H9 (cell line): ENCODE results near the gene CRHBP. TPM values are rescaled to one million over a fixed set of nuclear protein-coding genes. Genes with fewer than 3 reads are reported as not detected.

Experiments used
- DNase-seq: peaks from one replicate; pipeline ENCODE4 v3.0.0-alpha.2; 2017
- H2AFZ ChIP-seq: one replicate; pipeline ENCODE4 v1.6.1; 2013; ENCODE audit warnings: mild to moderate bottlenecking, low read length, control low read depth, moderate library complexity
- H2AK5ac ChIP-seq: 2 replicates; pipeline ENCODE4 v1.6.1; 2013; ENCODE audit warnings: low read length, control low read depth, mixed read lengths; ENCODE audit not compliant: insufficient read length
- H2BK120ac ChIP-seq: one replicate; pipeline ENCODE4 v1.6.1; 2013; ENCODE audit warnings: low read depth, mild to moderate bottlenecking, low read length, control low read depth, inconsistent platforms; ENCODE audit not compliant: poor library complexity, severe bottlenecking
- H2BK12ac ChIP-seq: 2 replicates; pipeline ENCODE4 v1.6.1; 2013; ENCODE audit warnings: low read length, control low read depth, mixed read lengths, low read depth; ENCODE audit not compliant: insufficient read length
- H2BK15ac ChIP-seq: 2 replicates; pipeline ENCODE4 v1.6.1; 2013; ENCODE audit warnings: low read depth, low read length, control low read depth
- H2BK20ac ChIP-seq: one replicate; pipeline ENCODE4 v1.6.1; 2013; ENCODE audit warnings: low read depth, mild to moderate bottlenecking, low read length, control low read depth, inconsistent platforms; ENCODE audit not compliant: poor library complexity, severe bottlenecking
- H2BK5ac ChIP-seq: 2 replicates; pipeline ENCODE4 v1.6.1; 2013; ENCODE audit warnings: low read length, control low read depth, mixed read lengths; ENCODE audit not compliant: insufficient read length
- H3K14ac ChIP-seq: 2 replicates; pipeline ENCODE4 v1.6.1; 2013; ENCODE audit warnings: low read length, control low read depth; ENCODE audit not compliant: insufficient read depth
- H3K18ac ChIP-seq: 2 replicates; pipeline ENCODE4 v1.6.1; 2013; ENCODE audit warnings: low read depth, mild to moderate bottlenecking, mixed read lengths, low read length, control low read depth; ENCODE audit not compliant: insufficient read length
- H3K23ac ChIP-seq: 2 replicates; pipeline ENCODE4 v1.6.1; 2013; ENCODE audit warnings: low read length, control low read depth, mixed read lengths, low read depth; ENCODE audit not compliant: insufficient read length
- H3K23me2 ChIP-seq: 2 replicates; pipeline ENCODE4 v1.6.1; 2013; ENCODE audit warnings: low read depth, mild to moderate bottlenecking, mixed read lengths, low read length, control low read depth; ENCODE audit not compliant: insufficient read length, poor library complexity, severe bottlenecking
- H3K27ac ChIP-seq: 2 replicates; pipeline ENCODE4 v1.5.1; 2013; ENCODE audit warnings: low read length, control low read depth, mixed read lengths, low read depth; ENCODE audit not compliant: insufficient read length
- H3K27me3 ChIP-seq: 2 replicates; pipeline ENCODE4 v1.6.1; 2013; ENCODE audit warnings: low read length, control low read depth, inconsistent platforms; ENCODE audit not compliant: insufficient read depth
- H3K4ac ChIP-seq: 2 replicates; pipeline ENCODE4 v1.6.1; 2013; ENCODE audit warnings: low read depth, mild to moderate bottlenecking, control low read depth, inconsistent platforms, low read length, moderate library complexity
- H3K4me1 ChIP-seq: 2 replicates; pipeline ENCODE4 v1.6.1; 2013; ENCODE audit warnings: low read length, control low read depth, inconsistent platforms; ENCODE audit not compliant: insufficient read depth
- H3K4me2 ChIP-seq: 2 replicates; pipeline ENCODE4 v1.6.1; 2013; ENCODE audit warnings: low read length, control low read depth, mixed read lengths; ENCODE audit not compliant: insufficient read length, insufficient read depth
- H3K56ac ChIP-seq: 2 replicates; pipeline ENCODE4 v1.6.1; 2013; ENCODE audit warnings: low read depth, mild to moderate bottlenecking, mixed read lengths, low read length, control low read depth; ENCODE audit not compliant: insufficient read length
- H3K79me1 ChIP-seq: 2 replicates; pipeline ENCODE4 v1.6.1; 2013; ENCODE audit warnings: low read depth, mild to moderate bottlenecking, moderate library complexity, low read length, control low read depth, inconsistent platforms; ENCODE audit not compliant: insufficient read depth, poor library complexity, severe bottlenecking
- H3K79me2 ChIP-seq: 2 replicates; pipeline ENCODE4 v1.6.1; 2013; ENCODE audit warnings: low read length, control low read depth, inconsistent platforms; ENCODE audit not compliant: insufficient read depth
- H3K9ac ChIP-seq: 2 replicates; pipeline ENCODE4 v1.6.1; 2013; ENCODE audit warnings: low read length, control low read depth, mixed read lengths; ENCODE audit not compliant: insufficient read length; ENCODE audit errors: extremely low read depth
- H3K9me3 ChIP-seq: one replicate; pipeline ENCODE4 v1.6.1; 2013; ENCODE audit warnings: low read depth, low read length, inconsistent platforms; ENCODE audit not compliant: control insufficient read depth
- H3T11ph ChIP-seq: one replicate; pipeline ENCODE4 v1.6.1; 2013; ENCODE audit warnings: mild to moderate bottlenecking, low read length, control low read depth, inconsistent platforms
- H4K20me1 ChIP-seq: one replicate; pipeline ENCODE4 v1.6.1; 2013; ENCODE audit not compliant: control insufficient read depth, insufficient read length, insufficient read depth
- H4K5ac ChIP-seq: 2 replicates; pipeline ENCODE4 v1.6.1; 2013; ENCODE audit warnings: low read depth, mild to moderate bottlenecking, mixed read lengths, low read length, control low read depth; ENCODE audit not compliant: insufficient read length
- H4K8ac ChIP-seq: replicated peaks from 2 replicates; pipeline ENCODE4 v1.6.1; 2013; ENCODE audit warnings: low read length, control low read depth, mixed read lengths, low read depth; ENCODE audit not compliant: insufficient read length
- H4K91ac ChIP-seq: 2 replicates; pipeline ENCODE4 v1.6.1; 2013; ENCODE audit warnings: low read depth, mild to moderate bottlenecking, moderate library complexity, mixed read lengths, low read length, control low read depth; ENCODE audit not compliant: insufficient read length
- H3K27ac Mint-ChIP-seq, 3 experiments: 2 replicates in 2 of 3; 3 replicates in 1 of 3; pipeline ENCODE4 v1.8.0; 2020 to 2021; ENCODE audit warnings: mixed read lengths in 3 of 3, mild to moderate bottlenecking in 1 of 3, moderate library complexity in 1 of 3
- H3K27me3 Mint-ChIP-seq: 2 replicates; pipeline ENCODE4 v1.8.0; 2021; ENCODE audit warnings: low read depth, mild to moderate bottlenecking, moderate library complexity, mixed read lengths
- H3K36me3 Mint-ChIP-seq, 3 experiments: 2 replicates in 2 of 3; 3 replicates in 1 of 3; pipeline ENCODE4 v1.8.0; 2020 to 2021; ENCODE audit warnings: low read depth in 3 of 3, mixed read lengths in 3 of 3; ENCODE audit not compliant: insufficient read depth in 1 of 3
- H3K4me1 Mint-ChIP-seq, 2 experiments: 2 replicates each; pipeline ENCODE4 v1.8.0; 2020; ENCODE audit warnings: mixed read lengths in 2 of 2
- H3K4me3 Mint-ChIP-seq, 2 experiments: 2 replicates in 1 of 2; 3 replicates in 1 of 2; pipeline ENCODE4 v1.8.0; 2020 to 2021; ENCODE audit warnings: mild to moderate bottlenecking in 2 of 2, mixed read lengths in 2 of 2, moderate library complexity in 1 of 2
- H3K9me3 Mint-ChIP-seq, 2 experiments: 2 replicates in 1 of 2; 3 replicates in 1 of 2; pipeline ENCODE4 v1.8.0; 2020; ENCODE audit warnings: mild to moderate bottlenecking in 2 of 2, mixed read lengths in 2 of 2, moderate library complexity in 1 of 2
- total RNA-seq: library from RNA; stranded (reverse); gene quantifications from 2 replicates; pipeline ENCODE4 v1.2.1, GENCODE V29; 2021
- TF ChIP-seq, protein P1 (sequence below): fragments of 200-600 bp; sonication (generic); conservative IDR thresholded peaks from 3 replicates; pipeline ENCODE4 v1.8.0; 2021; ENCODE audit warnings: antibody characterized with exemption, mild to moderate bottlenecking

Gene CRHBP
- total RNA-seq, 1 experiment from 2014 or later: not detected

DNA sequence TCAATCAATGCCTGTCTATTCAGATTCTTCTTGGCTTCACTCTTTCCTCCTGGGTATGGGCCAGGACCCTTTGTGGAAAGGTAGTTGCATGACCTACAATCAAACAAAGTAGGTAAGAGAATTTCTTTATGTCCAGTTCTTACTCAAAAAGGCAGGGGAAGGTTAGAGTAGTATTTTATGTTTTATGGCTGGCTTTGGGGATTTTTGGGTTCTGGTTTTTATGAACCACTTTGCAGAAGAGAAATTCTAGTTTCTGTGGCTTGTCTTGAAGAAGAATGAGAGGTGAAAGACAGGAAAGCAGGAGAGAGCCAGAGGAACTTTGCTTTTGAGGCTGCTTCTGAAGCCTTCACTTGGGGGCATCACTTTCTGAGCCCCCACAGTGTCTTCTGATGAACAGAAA lies 14.7 kb upstream of the CRHBP start:
- Histone ChIP-seq H3T11ph (no peak overlapping the region), H3K4ac (no peak overlapping the region), H3K27ac (no peak overlapping the region), H4K20me1 (no peaks in the 10 kb centered on the region), H3K9ac (no peak overlapping the region), H2BK120ac (no peak overlapping the region), H3K79me1 (no peaks in the 10 kb centered on the region), H3K4me2 (no peak overlapping the region), H3K9me3 (no peaks in the 10 kb centered on the region), H4K8ac (no peak overlapping the region), H2BK12ac (no peak overlapping the region), H2BK5ac (no peak overlapping the region), H2BK15ac (no peak overlapping the region), H3K18ac (no peak overlapping the region), H3K14ac (no peak overlapping the region), H3K4me1 (no peaks in the 10 kb centered on the region), H3K23ac (no peak overlapping the region), H3K27me3 (no peaks in the 10 kb centered on the region), H3K23me2 (no peaks in the 10 kb centered on the region), H4K5ac (no peak overlapping the region), H2BK20ac (no peak overlapping the region), H2AK5ac (no peak overlapping the region), H4K91ac (no peak overlapping the region), H3K56ac (no peak overlapping the region), H2AFZ (no peak overlapping the region), H3K79me2 (no peaks in the 10 kb centered on the region)
- Mint-ChIP-seq H3K4me3 (no peak overlapping the region), H3K27me3 (no peaks in the 10 kb centered on the region; the same call in 1 of the 2 replicates), H3K36me3 (peaks cover 0 to 4% (median 0%) of the 10 kb centered on the region in 3 experiments; a peak in 2 of 7 replicates), H3K9me3 (no peaks in the 10 kb centered on the region; a peak in 1 of 5 replicates), H3K27ac (no peak overlapping the region), H3K4me1 (peaks cover 5 to 9% of the 10 kb centered on the region in 2 experiments)
- TF ChIP-seq, protein P1, sequence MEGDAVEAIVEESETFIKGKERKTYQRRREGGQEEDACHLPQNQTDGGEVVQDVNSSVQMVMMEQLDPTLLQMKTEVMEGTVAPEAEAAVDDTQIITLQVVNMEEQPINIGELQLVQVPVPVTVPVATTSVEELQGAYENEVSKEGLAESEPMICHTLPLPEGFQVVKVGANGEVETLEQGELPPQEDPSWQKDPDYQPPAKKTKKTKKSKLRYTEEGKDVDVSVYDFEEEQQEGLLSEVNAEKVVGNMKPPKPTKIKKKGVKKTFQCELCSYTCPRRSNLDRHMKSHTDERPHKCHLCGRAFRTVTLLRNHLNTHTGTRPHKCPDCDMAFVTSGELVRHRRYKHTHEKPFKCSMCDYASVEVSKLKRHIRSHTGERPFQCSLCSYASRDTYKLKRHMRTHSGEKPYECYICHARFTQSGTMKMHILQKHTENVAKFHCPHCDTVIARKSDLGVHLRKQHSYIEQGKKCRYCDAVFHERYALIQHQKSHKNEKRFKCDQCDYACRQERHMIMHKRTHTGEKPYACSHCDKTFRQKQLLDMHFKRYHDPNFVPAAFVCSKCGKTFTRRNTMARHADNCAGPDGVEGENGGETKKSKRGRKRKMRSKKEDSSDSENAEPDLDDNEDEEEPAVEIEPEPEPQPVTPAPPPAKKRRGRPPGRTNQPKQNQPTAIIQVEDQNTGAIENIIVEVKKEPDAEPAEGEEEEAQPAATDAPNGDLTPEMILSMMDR: no peak
- no peak for DNase-seq
